Measurements from ENCODE around the gene TMEM18. TPM values are rescaled to one million over a fixed set of nuclear protein-coding genes. Genes with fewer than 3 reads are reported as not detected.

The TMEM18 gene
- total RNA-seq, 1 donor from 2014 or later = 24.8 TPM

GRCh38 chr2:634636-635388 is 42.4 kb downstream of the TMEM18 start:
- DNase-seq (ENCODE audit: low spot score) = no peak

DNA sequence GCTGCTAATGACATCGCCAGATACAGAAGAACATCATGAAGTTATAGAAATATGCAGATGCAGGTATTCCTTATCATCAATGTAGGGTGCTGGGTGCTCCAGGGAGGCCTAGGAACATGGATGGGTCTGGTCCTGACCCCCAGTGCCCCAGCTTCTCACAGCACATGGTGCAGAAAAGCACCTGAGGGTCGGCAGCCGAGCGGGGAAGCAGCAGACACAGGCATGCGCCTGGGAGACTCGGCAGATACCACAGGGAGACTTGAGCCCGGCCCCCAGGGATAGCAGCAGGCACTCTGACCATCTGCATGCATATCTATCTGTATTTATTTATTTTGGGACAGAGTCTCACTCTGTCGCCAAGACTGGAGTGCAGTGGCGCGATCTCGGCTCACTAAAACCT is 43.2 kb downstream of the TMEM18 start:
- no peak for DNase-seq (ENCODE audit: low spot score)

GRCh38 chr2:633371-633770 is 43.8 kb downstream of the TMEM18 start:
- DNase-seq (ENCODE audit: low spot score) = no peak

DNA sequence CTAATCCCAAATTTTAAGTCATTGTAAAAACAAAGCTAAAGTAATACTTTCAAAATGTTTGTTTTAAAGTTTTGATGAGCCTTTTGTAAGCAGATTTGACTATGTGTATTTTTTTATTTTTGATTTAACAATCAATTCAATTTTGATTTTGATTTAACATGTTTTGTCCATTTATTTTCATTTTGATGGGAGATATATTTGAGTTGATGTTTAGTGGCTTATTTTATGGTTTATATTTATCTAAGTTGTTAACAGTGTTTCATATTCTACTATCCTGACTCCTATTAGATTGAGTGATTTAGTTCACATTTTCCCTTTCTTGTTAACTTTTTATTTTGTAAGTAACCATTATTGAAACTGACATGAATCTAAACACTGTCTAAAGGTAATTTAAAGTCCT is 44.7 kb downstream of the TMEM18 start:
- DNase-seq (ENCODE audit: low spot score) = no peak

DNA sequence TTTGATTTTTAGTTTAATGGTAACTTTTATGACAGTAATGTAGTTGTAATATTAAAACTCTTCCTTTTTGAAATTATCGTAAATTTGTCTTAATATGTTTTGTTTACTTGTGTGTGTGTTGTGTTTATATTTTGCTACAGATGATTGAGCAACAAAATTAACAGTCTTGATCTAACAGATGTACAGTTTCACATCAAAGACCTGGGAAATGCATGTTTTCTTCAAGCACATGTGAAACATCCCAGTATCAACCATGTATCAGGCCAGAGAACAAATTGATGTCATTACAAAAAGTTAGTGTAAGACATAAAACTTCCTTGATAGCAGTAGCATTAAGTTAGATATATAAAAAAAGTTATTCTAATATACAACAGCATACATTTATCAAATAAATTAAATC is 45.5 kb downstream of the TMEM18 start:
- DNase-seq (ENCODE audit: low spot score) = no peak

DNA sequence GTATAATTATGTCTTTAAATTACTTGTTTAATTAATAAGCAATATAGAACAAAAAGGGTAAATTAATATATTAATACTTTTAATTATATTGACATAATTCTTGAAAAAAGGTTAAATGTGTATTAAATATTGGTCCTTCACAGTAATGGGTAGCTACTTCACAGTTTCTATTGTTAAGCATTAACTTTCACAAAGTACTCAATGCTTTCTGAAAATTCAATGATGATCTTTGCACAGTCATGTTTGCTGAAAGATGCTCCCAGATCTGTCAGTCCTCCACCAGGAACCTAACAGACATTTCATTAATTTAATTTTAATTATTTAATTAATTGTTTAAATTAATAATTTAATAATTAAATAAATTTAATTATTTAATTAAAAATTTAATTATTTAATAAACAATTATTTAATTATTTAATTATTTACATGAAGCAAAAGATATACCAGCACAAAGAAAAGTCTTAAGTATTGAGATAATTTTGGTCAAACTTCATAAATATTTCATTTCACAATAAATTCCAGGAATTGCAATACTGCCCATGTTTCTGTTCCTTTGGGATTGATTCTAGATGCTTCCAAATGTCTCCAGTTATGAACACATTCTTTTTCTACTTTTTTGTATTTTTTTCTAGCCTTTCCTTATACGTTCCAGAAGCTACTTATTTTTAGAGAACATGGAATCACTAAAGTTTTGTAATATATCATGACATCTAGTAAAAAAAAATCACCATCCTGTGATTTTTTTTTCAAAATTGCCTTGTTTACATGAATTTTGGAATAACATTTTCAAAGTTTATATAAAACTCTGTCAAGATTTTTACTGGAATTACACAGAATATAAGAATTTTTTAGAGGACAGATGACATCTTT is 46.5 kb downstream of the TMEM18 start:
- DNase-seq (ENCODE audit: low spot score) = no peak

GRCh38 chr2:629961-630360 is 47.2 kb downstream of the TMEM18 start:
- no peak for DNase-seq (ENCODE audit: low spot score)

DNA sequence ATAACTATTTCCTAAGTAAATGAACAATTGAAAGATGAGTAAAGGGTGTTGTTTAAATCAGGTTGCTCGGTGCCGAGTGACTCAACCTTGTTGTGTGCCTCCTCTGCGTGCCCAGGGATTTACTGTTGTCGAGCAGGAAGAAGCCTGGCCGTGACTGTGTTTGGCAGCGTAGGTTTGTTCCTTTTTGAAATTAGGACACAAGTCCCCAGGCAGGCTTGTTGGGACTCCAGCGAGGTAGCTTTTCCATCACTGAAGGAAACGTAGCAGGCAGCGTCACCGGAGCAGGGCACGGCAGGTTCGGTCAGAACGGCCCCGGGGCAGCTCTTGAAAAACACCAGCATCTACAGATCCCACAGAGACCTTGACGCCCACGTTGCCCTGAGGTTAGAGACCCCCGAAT is 48.6 kb downstream of the TMEM18 start:
- no peak for DNase-seq (ENCODE audit: low spot score)

DNA sequence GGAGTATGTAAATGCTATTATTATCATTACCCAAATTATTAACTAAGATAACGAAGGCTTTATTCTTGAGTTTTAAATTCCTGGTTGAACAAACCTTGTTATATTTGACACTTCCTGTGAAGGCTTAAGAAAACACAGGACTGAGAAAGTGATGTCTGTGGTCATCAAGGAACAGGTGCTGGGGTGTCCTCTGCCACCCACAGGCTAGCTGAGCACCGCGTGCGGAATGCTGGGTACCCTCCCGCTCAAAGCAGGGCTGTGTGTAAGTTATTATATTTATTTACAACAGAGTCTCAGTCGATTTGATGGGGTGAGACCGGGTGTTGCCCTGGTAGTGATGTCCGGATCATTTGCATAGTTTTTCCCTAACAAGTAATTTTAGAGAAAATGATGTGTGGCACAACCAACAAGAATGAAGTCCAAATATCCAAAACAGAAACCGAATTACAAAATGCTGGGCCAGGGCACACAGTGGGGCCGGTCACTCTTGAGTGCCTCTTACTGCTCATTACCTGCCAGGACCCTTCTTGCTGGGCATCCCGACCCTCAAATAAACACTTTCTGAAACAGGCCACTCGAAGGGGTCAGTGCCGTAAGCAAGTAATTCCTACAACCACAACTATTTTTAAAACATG is 49.2 kb downstream of the TMEM18 start:
- DNase-seq (ENCODE audit: low spot score) = no peak

- DNase-seq (ENCODE audit: low spot score) = no peak
These were observed 49.9 kb downstream of the TMEM18 start for GRCh38 chr2:627340-627709.

GRCh38 chr2:626491-627339 is 50.5 kb downstream of the TMEM18 start:
- DNase-seq (ENCODE audit: low spot score) = no peak

DNA sequence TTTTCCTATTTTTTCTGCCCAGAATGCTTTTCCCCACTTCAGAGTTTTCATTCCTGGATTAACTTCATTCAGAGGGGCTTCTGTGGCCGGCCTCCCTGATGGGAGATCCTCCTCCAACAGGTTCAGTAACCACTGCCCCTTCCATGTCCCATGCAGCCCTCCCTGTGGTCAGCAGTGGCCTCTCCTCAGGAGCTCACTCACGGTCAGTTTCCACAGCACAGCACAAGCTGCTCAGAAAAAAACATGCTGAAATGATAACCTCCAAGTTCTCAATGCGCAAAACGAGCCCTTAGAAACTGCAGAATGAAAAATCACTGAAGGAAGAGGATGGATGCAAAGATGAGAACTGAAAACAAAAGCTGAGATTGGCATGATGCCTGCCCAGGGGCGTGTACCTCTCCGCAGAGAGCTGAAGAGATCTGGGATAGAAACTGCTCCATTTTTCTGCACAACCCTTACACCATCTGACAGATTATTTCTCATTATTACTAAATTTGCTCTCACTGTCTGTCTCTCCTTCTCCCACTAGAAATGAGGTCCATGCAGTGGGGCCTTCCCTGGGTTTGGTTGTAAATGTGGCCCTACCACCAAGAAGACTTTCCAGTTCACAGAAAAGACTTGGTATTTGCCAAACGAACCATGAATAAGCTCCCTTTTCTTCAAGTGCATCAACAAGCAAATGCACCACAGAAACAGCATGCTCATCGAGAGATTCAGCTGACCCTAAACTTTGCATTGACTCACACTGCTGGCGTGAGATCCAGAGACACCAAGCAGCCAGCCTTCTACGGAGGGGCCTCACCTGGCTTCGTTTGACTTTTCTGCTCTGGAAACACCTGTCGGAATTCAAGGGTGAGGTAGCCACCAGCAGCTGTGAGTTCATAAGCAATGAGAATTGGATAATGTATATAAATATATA is 51.5 kb downstream of the TMEM18 start:
- DNase-seq (ENCODE audit: low spot score) = no peak

- DNase-seq (ENCODE audit: low spot score) = no peak
These were observed 52.5 kb downstream of the TMEM18 start for GRCh38 chr2:624551-625347.

DNA sequence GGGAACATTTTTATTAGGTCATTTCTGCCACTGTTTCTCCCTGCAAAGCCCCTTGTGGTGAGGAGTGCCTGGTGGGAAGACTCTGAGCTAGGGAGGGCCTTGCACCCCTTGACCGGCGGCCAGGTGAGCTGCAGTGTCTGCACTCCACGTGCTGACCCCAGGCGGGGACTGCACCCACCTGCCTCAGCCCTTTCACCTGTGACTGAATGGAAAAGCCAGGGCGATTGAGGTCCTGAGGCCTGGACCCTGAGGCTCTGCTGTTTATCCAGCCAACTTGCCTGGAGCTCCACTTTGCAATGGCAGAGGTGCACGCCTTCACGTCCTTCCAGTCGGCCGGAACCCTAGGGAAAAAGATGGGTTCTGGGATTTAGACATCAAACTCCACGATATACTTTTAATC is 53.1 kb downstream of the TMEM18 start:
- DNase-seq (ENCODE audit: low spot score) = no peak

DNA sequence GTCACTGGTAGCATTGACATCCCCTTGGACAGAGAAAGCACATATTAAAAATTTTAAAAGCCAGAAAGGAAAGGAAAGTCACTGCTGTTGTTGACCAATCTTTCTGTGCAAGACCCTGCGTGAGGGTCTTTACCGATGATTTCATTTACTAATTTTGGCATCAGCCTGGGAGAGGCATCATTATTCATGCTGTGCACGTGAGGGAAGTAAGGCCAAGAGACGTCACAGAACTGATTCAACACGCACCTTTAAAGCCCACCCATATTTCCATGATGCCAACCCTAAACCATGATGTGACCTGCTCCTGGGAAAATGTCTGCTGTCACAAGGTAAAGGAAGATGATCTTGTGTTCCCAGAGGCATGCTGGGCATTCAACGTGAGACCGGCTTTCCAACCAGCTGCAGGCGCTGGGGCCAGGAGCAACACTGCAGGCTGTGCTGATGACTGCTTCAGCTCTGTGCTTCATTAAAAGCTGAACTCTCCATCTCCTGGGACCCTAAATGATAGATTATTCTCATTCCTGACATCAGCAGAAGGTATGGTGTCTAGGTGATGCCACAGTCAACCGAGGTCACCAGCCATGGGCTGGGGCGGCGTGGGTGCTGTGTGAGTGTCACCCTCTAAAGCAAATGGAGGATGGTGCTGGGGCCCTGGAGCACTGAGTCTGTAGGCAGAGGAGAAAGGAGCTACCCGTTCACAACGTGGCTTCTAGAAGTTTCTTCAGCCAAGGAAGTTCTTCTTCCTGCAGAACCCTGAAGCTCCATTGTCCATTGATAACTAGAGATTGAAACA is 53.9 kb downstream of the TMEM18 start:
- DNase-seq (ENCODE audit: low spot score) = no peak

DNA sequence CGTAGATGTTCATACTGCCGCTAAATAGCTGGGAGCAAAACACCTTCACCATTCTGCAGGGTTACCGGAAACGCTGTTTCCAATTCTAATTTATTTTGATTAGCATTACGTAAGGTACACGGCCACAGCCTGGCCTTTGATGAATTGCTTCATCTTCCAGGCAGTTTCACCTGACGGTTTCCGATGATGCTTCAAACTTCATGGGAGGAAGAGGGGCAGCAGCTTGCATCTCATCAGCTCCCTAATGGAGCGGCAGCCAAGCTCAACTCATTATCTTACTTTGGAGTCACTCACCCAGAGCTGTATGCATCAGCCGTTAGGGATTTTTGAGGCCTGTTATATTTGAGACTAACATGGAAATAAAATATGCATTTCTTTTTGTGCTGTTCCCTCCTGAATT is 54.8 kb downstream of the TMEM18 start:
- no peak for DNase-seq (ENCODE audit: low spot score)

- DNase-seq (ENCODE audit: low spot score) = no peak
These were observed 55.7 kb downstream of the TMEM18 start for GRCh38 chr2:621303-622099.
